GM12801 (cell line): ENCODE measurements around the gene PTGES3.

Experiments used
- CTCF ChIP-seq: IDR thresholded peaks from one replicate; pipeline ENCODE4 v1.5.1; 2011; ENCODE audit warnings: control low read depth; ENCODE audit not compliant: insufficient read length; ENCODE audit errors: extremely low read depth

Gene PTGES3

GRCh38 chr12:56678852-56679251 lies 9.2 kb downstream of the PTGES3 start:
- TF ChIP-seq CTCF, result no peak

GRCh38 chr12:56677680-56678079 lies 10.4 kb downstream of the PTGES3 start:
- no peak for TF ChIP-seq CTCF

GRCh38 chr12:56676851-56677580 lies 11.1 kb downstream of the PTGES3 start:
- no peak for TF ChIP-seq CTCF

GRCh38 chr12:56671608-56672007 lies 16.5 kb downstream of the PTGES3 start:
- TF ChIP-seq CTCF, result no peak

GRCh38 chr12:56670836-56671235 lies 17.2 kb downstream of the PTGES3 start:
- TF ChIP-seq CTCF, result no peak

GRCh38 chr12:56668197-56668457 lies 20.0 kb downstream of the PTGES3 start:
- no peak for TF ChIP-seq CTCF

- TF ChIP-seq CTCF, result no peak
These were observed 26.0 kb downstream of the PTGES3 start for GRCh38 chr12:56661979-56662638.
